ENCODE measurements around the gene HOXB1.
"Not testable (repeated sequence)": the region's sequence is repeated elsewhere in the genome, so short reads cannot be mapped to it uniquely, and the experiment has no call there.

HOXB1 gene

DNA sequence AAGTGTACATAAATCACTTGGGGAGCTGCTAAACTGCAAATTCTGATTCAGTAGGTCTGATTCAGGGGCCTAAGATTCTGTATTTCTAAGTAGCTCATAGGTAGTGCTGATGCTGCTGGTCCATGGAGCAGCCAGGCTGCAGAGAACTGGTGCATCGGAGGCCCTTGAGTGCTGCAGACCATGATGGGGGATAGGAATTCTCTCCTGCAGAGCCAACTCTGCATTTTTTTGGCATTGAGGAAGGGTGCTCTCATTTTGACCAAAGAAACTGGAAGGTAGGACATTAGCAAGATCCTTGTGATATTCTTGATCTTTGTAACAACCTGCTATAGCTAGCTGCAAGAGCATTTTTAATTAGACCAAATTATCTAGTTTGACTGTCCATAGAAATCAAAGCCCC, 9.4 kb upstream of the HOXB1 start:
- Mint-ChIP-seq H3K9me3 (no peaks in the 10 kb centered on the region), H3K36me3 (ENCODE audit: low read depth) (peaks cover 13% of the 10 kb centered on the region), H3K27ac (peak overlapping the region; percentile 91 to 99 (median 92)), H3K27me3 (ENCODE audit: low read depth) (peaks cover under 1% of the 10 kb centered on the region), H3K4me1 (peaks cover 47% of the 10 kb centered on the region), H3K4me3 (peak overlapping the region; percentile 79 to 84 (median 83))
- TF ChIP-seq, protein P1, sequence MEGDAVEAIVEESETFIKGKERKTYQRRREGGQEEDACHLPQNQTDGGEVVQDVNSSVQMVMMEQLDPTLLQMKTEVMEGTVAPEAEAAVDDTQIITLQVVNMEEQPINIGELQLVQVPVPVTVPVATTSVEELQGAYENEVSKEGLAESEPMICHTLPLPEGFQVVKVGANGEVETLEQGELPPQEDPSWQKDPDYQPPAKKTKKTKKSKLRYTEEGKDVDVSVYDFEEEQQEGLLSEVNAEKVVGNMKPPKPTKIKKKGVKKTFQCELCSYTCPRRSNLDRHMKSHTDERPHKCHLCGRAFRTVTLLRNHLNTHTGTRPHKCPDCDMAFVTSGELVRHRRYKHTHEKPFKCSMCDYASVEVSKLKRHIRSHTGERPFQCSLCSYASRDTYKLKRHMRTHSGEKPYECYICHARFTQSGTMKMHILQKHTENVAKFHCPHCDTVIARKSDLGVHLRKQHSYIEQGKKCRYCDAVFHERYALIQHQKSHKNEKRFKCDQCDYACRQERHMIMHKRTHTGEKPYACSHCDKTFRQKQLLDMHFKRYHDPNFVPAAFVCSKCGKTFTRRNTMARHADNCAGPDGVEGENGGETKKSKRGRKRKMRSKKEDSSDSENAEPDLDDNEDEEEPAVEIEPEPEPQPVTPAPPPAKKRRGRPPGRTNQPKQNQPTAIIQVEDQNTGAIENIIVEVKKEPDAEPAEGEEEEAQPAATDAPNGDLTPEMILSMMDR (IDR thresholded peaks at IDR 0.05; ENCODE audit: unreplicated experiment in 3 of 3) = no peak

DNA sequence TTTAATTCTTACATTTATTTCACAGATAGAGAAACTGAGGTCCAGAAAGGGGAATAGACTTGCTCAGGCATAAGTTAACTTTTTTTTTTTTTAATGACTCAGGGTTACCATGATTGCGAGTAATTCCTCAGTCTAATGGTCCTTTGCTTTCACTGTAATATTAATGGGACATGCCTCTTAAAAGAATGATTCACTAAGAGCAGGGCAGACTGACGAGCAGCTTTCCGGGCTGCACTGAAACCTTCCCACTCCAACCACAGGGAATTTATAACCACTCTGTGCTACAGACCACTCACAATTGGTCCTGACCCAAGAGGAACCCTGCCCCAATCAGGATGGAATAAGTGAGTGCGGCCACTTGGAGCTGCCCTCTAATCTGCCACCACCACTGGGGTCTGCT, 8.4 kb upstream of the HOXB1 start:
- H3K4me1 Mint-ChIP-seq = peaks cover 41% of the 10 kb centered on the region
- H3K9me3 Mint-ChIP-seq = no peaks in the 10 kb centered on the region
- peak overlapping the region; percentile 84 to 99 (median 92) for H3K27ac Mint-ChIP-seq
- TF ChIP-seq, protein P1 (IDR thresholded peaks at IDR 0.05; ENCODE audit: unreplicated experiment in 3 of 3) = no peak
- peaks cover 12% of the 10 kb centered on the region for H3K36me3 Mint-ChIP-seq (ENCODE audit: low read depth)
- H3K4me3 Mint-ChIP-seq = peak overlapping the region; percentile 53 to 84 (median 79)
- peaks cover 7% of the 10 kb centered on the region for H3K27me3 Mint-ChIP-seq (ENCODE audit: low read depth)

DNA sequence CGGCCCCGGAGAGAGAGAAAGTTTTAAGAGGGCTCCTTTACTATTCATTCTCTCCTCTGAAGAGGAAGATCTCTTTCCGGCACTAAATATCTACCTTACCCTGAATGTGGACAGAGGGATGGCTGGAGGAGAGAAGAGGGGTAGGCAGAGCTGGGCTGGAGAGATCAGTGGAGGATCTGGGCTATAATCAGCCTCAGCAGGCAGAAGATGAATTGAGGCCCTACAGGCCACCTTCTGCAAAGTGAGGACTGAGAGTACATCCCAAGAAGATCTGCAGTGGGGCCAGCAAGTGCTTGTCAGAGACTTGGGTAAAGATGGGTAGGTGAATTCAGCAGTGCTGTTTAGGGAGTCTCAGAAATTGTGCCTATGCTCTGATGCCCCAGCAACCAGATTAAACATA, 6.5 kb upstream of the HOXB1 start:
- peak overlapping the region in 1 of 3 experiments; percentile 6 for H3K27ac Mint-ChIP-seq
- H3K4me3 Mint-ChIP-seq = peak overlapping the region in 1 of 3 experiments; percentile 20
- peaks cover 52% of the 10 kb centered on the region for H3K4me1 Mint-ChIP-seq
- peaks cover 4% of the 10 kb centered on the region for H3K36me3 Mint-ChIP-seq (ENCODE audit: low read depth)
- TF ChIP-seq, protein P1 (IDR thresholded peaks at IDR 0.05; ENCODE audit: unreplicated experiment in 3 of 3) = no peak
- H3K27me3 Mint-ChIP-seq (ENCODE audit: low read depth) = peaks cover 14% of the 10 kb centered on the region
- H3K9me3 Mint-ChIP-seq = no peaks in the 10 kb centered on the region

- not testable (repeated sequence) for H3K4me3 Mint-ChIP-seq; H3K36me3 Mint-ChIP-seq (ENCODE audit: low read depth); H3K9me3 Mint-ChIP-seq
- Mint-ChIP-seq H3K4me1 (peaks cover 52% of the 10 kb centered on the region), H3K27me3 (ENCODE audit: low read depth) (peaks cover 26% of the 10 kb centered on the region), H3K27ac (peak overlapping the region in 1 of 3 experiments; percentile 46)
Measured at GRCh38 chr17:48535793-48536559, 5.2 kb upstream of the HOXB1 start.

DNA sequence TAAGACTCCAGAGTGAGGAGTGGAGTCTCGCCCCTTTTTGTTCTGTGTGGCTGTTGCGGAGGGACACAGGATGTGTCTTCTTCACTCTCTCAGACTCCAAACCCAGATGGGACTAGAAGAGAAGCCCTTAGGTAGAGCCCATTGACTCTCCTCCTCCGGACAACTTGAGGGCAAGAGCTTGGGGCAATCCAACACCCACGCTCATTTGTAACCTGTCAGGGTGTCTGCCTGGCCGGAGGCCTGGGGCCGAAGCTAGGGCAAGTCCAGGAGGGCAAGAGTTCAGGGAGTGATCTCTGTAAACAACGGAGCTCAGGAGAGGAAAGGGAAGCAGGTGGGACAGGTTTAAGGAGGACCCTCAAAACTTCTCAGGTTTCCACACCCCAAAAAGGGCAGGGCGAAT, 1.4 kb upstream of the HOXB1 start:
- Mint-ChIP-seq H3K27me3 (ENCODE audit: low read depth) (peaks cover 55% of the 10 kb centered on the region), H3K27ac (peak overlapping the region in 1 of 3 experiments; percentile 87), H3K4me3 (no peak overlapping the region), H3K9me3 (no peaks in the 10 kb centered on the region), H3K36me3 (ENCODE audit: low read depth) (no peaks in the 10 kb centered on the region), H3K4me1 (peaks cover 50% of the 10 kb centered on the region)
- TF ChIP-seq, protein P1 (IDR thresholded peaks at IDR 0.05; ENCODE audit: unreplicated experiment in 3 of 3) = no peak

DNA sequence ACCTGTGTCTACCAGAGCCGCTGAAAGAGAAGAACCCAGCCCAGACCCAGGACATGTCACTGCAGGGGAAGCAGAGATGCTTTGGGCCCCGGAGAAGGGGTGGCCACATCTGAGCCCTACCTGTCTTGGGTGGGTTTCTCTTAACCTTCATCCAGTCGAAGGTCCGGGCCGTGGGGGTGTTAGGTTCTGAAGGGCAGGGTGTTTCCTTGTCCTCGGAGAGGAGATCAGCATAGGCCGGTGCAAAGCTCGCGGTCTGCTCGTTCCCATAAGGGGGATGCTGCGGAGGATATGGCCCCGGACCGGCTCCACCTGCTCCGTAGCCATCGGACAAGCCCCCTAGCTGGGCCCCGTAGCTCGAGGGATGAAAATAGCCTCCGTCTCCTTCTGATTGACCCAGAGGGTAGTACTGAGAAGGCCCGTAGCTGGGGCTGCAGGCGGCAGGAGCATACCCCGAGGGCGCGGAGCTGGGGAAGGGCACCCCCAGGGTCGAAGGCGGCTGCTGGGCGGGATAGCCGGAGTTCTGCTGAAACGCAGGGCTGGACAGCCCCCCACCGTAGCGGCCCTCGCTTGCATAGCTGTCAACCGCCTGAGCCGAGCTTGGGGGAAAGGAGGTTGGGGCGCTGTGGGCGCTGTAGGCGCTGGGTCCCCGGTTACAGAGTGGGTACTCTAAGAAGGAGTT, 464 bp downstream of the HOXB1 start:
- TF ChIP-seq, protein P1 (IDR thresholded peaks at IDR 0.05; ENCODE audit: unreplicated experiment in 3 of 3) = no peak
- Mint-ChIP-seq H3K4me3 (peak overlapping the region; percentile 9 to 73 (median 49)), H3K27me3 (ENCODE audit: low read depth) (peaks cover 69% of the 10 kb centered on the region), H3K4me1 (peaks cover 56% of the 10 kb centered on the region), H3K36me3 (ENCODE audit: low read depth) (no peaks in the 10 kb centered on the region), H3K27ac (peak overlapping the region in 1 of 3 experiments; percentile 27), H3K9me3 (no peaks in the 10 kb centered on the region)
